Activated T-helper 1 cell treated with anti-CD3 and anti-CD28 coated beads, Interleukin-12 subunit alpha, Interleukin-12 subunit beta, Interleukin-2, Interleukin-4 antibody, amounts not matched to agents 30 ng/mL and 10 ng/mL and 1 ng/mL, durations not matched to agents 14 hours and 24 hours and 36 hours (primary cell): ENCODE measurements around the gene PELI1. TPM values are rescaled to one million over a fixed set of nuclear protein-coding genes. Genes with fewer than 3 reads are reported as not detected.

Source experiments
- DNase-seq: peaks from one replicate; pipeline ENCODE4 v3.0.0; 2021; ENCODE audit warnings: low spot score
- H3K27ac Mint-ChIP-seq: one replicate; pipeline ENCODE4 v1.8.0; 2021; ENCODE audit warnings: mild to moderate bottlenecking, mixed read lengths
- H3K27me3 Mint-ChIP-seq: one replicate; pipeline ENCODE4 v1.8.0; 2022; ENCODE audit warnings: mild to moderate bottlenecking, moderate library complexity, mixed read lengths; ENCODE audit not compliant: insufficient read depth
- H3K36me3 Mint-ChIP-seq: one replicate; pipeline ENCODE4 v1.8.0; 2021; ENCODE audit warnings: low read depth, mixed read lengths
- H3K4me1 Mint-ChIP-seq: one replicate; pipeline ENCODE4 v1.8.0; 2021; ENCODE audit warnings: low read depth, mixed read lengths
- H3K4me3 Mint-ChIP-seq: one replicate; pipeline ENCODE4 v1.8.0; 2021; ENCODE audit warnings: mild to moderate bottlenecking, moderate library complexity, mixed read lengths
- H3K9me3 Mint-ChIP-seq: one replicate; pipeline ENCODE4 v1.8.0; 2021; ENCODE audit warnings: mixed read lengths
- intact Hi-C: fragments of 100-400 bp; cut with micrococcal nuclease; formaldehyde crosslinking; loops from one replicate; pipeline ENCODE4 v1.15.1; 2024
- total RNA-seq: library from RNA; stranded (reverse); gene quantifications from 2 replicates; pipeline ENCODE4 v1.2.3, GENCODE V29; 2022

PELI1 gene
- total RNA-seq, 1 donor from 2014 or later, result 47.1 TPM

DNA sequence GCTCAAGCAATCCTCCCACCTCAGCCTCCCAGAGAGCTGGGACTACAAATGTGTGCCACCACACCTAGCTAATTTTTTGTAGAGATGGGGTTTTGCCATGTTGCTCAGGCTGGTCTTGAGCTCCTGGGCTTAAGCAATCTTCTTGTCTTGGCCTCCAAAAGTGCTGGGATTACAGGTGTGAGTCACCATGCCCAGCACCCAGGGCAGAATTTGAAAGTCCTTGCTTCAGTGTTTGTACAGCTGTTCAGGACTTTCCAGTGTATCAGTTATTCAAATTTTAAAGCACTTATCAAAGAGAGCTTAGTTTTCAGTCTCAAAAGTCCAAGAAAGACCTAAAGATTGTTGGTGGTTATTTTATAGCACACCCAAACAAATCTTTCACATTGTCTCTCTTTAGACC, 81.4 kb downstream of the PELI1 start:
- Mint-ChIP-seq H3K4me3 (no peak overlapping the region), H3K9me3 (no peaks in the 10 kb centered on the region), H3K36me3 (peaks cover 4% of the 10 kb centered on the region), H3K4me1 (peaks cover 34% of the 10 kb centered on the region), H3K27ac (peak overlapping the region; percentile 18), H3K27me3 (no peaks in the 10 kb centered on the region)
- DNase-seq, result no peak
- intact Hi-C loops, result loop anchor here (5.0 kb wide), 1 partner anchor 34 kb away; no protein-coding TSS in a partner anchor

DNA sequence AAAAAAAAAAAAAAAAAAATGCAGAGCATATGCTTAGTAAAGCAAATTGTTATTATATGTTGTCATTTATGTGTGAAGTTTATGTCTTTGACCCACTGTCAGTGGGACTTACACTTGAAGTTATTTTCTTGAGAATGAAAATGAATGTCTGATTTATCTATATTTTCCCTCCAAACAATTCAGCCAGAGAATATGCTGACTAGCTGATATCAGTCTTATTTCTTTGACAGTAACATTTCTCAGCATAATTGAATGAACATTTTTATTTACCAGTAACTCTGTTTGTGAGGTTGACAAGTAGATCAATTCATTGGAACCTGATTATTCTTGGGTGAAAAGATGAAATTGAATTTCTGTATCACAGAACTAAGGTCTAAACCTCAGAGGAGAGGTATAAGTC, 85.0 kb downstream of the PELI1 start:
- Mint-ChIP-seq H3K36me3 (no peaks in the 10 kb centered on the region), H3K27ac (no peak overlapping the region), H3K4me1 (peaks cover 30% of the 10 kb centered on the region), H3K27me3 (no peaks in the 10 kb centered on the region), H3K9me3 (no peaks in the 10 kb centered on the region), H3K4me3 (no peak overlapping the region)
- intact Hi-C loops, result loop anchor here (10.0 kb wide), 1 partner anchor 816 kb away; no protein-coding TSS in a partner anchor
- DNase-seq, result no peak

DNA sequence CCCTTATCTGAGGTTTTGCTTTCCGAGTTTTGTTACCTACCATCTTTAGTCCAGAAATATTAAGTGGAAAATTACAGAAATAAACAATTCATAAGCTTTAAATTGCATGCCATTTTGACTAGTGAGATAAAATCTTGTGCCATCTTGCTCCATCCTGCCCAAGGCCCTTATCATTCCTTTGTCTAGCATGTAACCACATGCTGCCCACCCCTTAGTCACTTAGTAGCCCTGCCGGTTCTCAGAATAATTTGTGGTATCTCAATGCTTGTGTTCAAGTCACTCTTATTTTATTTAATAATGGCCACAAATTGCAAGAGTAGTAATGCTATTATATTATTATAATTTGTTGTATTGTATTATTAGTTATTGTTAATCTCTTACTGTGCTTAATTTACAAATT, 88.2 kb downstream of the PELI1 start:
- Mint-ChIP-seq H3K9me3 (no peaks in the 10 kb centered on the region), H3K27me3 (no peaks in the 10 kb centered on the region), H3K27ac (no peak overlapping the region), H3K4me1 (peaks cover 31% of the 10 kb centered on the region), H3K4me3 (no peak overlapping the region), H3K36me3 (no peaks in the 10 kb centered on the region)
- no peak for DNase-seq
- intact Hi-C loops, result loop anchor here (10.0 kb wide), 1 partner anchor 819 kb away; no protein-coding TSS in a partner anchor

DNA sequence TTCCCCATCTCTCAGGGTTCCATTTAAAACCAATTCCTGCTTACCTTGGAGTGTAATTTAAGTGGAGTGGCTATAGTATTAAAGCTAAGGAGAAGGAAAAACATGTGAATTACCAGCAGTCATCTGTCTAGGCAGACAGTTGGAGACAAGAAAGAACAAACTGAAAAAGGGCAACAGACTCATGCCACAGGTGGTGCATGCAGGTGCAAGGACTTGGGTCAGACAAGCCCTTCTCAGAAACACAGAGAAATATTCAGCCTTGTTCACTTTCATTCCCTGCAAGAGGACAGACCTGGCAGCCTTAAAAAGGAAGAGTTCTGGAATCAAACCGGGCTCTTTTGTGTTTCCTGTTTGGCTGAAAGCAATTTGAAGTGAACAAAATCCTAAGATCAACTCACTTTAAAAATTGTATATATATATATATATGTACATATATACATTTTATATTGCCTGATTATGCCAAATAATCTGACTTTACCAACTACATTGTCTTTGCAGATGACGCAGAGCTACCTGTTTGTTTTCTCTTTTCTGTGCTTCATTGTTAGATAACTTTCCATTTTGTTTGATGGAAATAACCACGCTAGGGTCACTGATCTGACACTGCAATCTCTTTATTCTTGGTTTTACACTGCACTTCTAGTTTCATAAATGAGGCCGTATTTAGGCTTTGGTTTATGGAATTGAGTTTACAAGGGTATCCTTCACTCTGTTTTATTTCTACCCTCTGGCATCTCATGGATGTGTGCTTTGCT, 89.9 kb downstream of the PELI1 start:
- no peak for DNase-seq
- Mint-ChIP-seq H3K27ac (no peak overlapping the region), H3K27me3 (no peaks in the 10 kb centered on the region), H3K4me1 (peaks cover 38% of the 10 kb centered on the region), H3K4me3 (no peak overlapping the region), H3K9me3 (no peaks in the 10 kb centered on the region), H3K36me3 (no peaks in the 10 kb centered on the region)
- intact Hi-C loops, result loop anchor here (10.0 kb wide), 1 partner anchor 820 kb away; no protein-coding TSS in a partner anchor

DNA sequence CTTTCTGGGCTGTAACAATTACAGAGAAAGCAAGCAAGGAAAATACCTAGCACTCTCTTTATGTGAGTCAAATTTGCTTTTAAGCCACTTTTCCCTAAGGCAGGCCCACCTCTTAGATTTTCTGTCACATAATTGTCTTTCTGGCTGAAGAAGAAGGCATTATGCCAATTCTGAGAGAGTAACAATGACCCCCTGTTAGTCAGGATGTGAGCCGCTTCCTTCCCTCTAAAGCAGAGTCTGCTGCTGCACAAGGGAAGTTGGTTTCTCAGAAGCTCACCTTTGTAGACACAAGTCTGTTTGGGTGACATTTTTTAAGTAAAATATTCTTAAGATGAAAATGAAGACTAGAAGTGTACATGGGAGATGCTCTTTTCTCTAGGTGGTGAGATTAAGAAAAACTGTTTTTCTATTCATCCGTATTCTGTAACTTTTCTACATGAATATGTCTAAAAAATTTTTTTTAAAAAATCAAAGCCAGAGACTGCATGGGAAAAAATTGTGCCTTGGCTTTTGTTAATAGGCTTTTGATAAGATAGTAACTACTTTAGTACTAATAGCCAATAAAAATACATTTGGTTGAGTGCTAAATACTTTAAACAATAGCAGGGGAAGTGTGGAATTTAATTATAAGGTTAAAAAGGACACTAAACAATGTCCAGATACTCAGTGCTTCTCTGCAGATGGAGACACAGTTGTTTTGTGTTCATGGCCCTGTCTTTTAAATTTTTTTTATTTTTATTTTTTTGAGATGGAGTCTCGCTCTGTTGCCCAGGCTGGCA, 91.6 kb downstream of the PELI1 start:
- Mint-ChIP-seq H3K27ac (no peak overlapping the region), H3K4me1 (peaks cover 40% of the 10 kb centered on the region), H3K9me3 (no peaks in the 10 kb centered on the region), H3K36me3 (no peaks in the 10 kb centered on the region), H3K27me3 (no peaks in the 10 kb centered on the region), H3K4me3 (no peak overlapping the region)
- intact Hi-C loops, result loop anchor here (10.0 kb wide), 1 partner anchor 822 kb away; no protein-coding TSS in a partner anchor
- no peak for DNase-seq

DNA sequence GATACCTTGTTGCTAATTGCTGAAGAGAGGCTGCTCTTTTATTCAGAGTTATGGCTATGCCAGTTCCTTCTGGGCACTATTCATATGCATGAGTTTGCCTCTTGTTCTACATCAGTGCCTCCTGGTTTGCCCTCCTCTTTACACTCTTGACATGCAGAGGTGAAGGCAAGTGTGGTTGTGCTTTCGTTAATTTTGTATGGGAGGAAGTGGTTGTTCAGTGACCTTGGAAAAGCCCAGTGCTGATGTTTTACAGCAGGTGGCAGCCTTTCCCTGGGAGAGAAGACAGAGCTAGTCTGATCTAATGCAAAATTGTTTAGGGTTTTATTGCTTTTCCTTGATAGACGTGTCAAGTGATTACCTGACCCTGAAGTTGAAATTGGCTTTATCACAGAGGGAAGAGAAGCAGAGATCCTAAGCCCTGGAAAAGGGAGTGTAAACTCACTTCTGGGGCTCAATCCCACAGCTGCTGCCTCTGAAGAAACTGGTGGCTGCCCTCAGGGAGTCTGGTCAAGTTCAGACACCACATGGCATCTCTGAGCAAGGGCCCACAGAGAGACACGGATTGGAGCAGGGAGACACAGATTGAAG, 94.5 kb downstream of the PELI1 start:
- peak; percentile 66 for DNase-seq
- peak overlapping the region; percentile 49 for H3K27ac Mint-ChIP-seq
- no peaks in the 10 kb centered on the region for H3K27me3 Mint-ChIP-seq
- H3K9me3 Mint-ChIP-seq, result no peaks in the 10 kb centered on the region
- H3K4me3 Mint-ChIP-seq, result no peak overlapping the region
- H3K4me1 Mint-ChIP-seq, result peaks cover 33% of the 10 kb centered on the region
- intact Hi-C loops, result loop anchor here (1.0 to 10.0 kb wide), 8 partner anchors 13 to 825 kb away; no protein-coding TSS in a partner anchor
- no peaks in the 10 kb centered on the region for H3K36me3 Mint-ChIP-seq

DNA sequence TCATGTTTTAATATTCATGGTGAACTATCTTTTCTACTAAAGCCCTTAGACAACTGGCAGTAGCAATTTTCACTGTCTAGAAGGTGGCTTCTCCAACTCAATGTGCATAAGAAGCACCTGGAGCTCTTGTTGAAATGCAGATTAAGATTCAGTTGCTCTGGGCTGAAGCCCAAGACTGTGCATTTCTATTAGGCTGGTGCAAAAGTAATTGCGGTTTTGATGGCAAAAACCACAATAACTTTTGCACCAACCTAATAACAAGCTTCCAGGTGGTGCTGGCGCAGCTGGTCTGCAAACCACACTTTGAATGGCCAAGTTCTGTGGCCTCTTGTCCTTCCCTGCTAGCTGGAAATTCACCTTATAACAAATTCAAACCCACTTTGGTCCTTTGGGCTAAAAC, 98.3 kb downstream of the PELI1 start:
- Mint-ChIP-seq H3K36me3 (peaks cover 3% of the 10 kb centered on the region), H3K27me3 (no peaks in the 10 kb centered on the region), H3K4me3 (no peak overlapping the region), H3K27ac (no peak overlapping the region), H3K4me1 (peaks cover 10% of the 10 kb centered on the region), H3K9me3 (no peaks in the 10 kb centered on the region)
- DNase-seq, result no peak
- intact Hi-C loops, result no loop called here

Other genes with a start within 250 kb of the PELI1 start
- 14.9 and 15.4 TPM in 2 replicates for gene VPS54, start 125.0 kb downstream of the PELI1 start, total RNA-seq